Trophoblast cell (in vitro differentiated cells and primary cell): ENCODE measurements around the gene SS18L1.

ENCODE experiments used
- DNase-seq, 2 donors: peaks; one replicate each; pipeline ENCODE4 v3.0.0-alpha.2; 2016
- H2AFZ ChIP-seq: 2 replicates; pipeline ENCODE4 v1.6.1; 2013; ENCODE audit warnings: low read length, moderate library complexity, mild to moderate bottlenecking; ENCODE audit not compliant: insufficient read depth, poor library complexity
- H2AK5ac ChIP-seq: 2 replicates; pipeline ENCODE4 v1.6.1; 2013; ENCODE audit warnings: mild to moderate bottlenecking, low read length
- H2BK120ac ChIP-seq: 2 replicates; pipeline ENCODE4 v1.6.1; 2013; ENCODE audit warnings: low read length, mild to moderate bottlenecking, moderate library complexity; ENCODE audit not compliant: insufficient read depth, poor library complexity
- H2BK12ac ChIP-seq: 2 replicates; pipeline ENCODE4 v1.6.1; 2013; ENCODE audit warnings: mild to moderate bottlenecking, low read length, moderate library complexity
- H2BK5ac ChIP-seq: 2 replicates; pipeline ENCODE4 v1.6.1; 2013; ENCODE audit warnings: low read length, low read depth, moderate library complexity, mild to moderate bottlenecking; ENCODE audit not compliant: poor library complexity
- H3K14ac ChIP-seq: 2 replicates; pipeline ENCODE4 v1.6.1; 2013; ENCODE audit warnings: mild to moderate bottlenecking, low read length
- H3K18ac ChIP-seq: 2 replicates; pipeline ENCODE4 v1.6.1; 2013; ENCODE audit warnings: mild to moderate bottlenecking, low read length
- H3K23ac ChIP-seq: 2 replicates; pipeline ENCODE4 v1.6.1; 2013; ENCODE audit warnings: low read length
- H3K27ac ChIP-seq: 2 replicates; pipeline ENCODE4 v1.5.1; 2013; ENCODE audit warnings: low read depth, mild to moderate bottlenecking, inconsistent platforms, low read length, moderate library complexity
- H3K27me3 ChIP-seq: 2 replicates; pipeline ENCODE4 v1.6.1; 2013; ENCODE audit warnings: inconsistent platforms, mild to moderate bottlenecking, low read length, moderate library complexity; ENCODE audit not compliant: insufficient read depth
- H3K36me3 ChIP-seq, 2 experiments: 1 replicate in 1 of 2; 2 replicates in 1 of 2; pipeline ENCODE4 v1.6.1; 2013; ENCODE audit warnings: low read length in 2 of 2, mild to moderate bottlenecking in 2 of 2, moderate library complexity in 1 of 2; ENCODE audit not compliant: insufficient read depth in 2 of 2, control insufficient read depth in 1 of 2
- H3K4ac ChIP-seq: 2 replicates; pipeline ENCODE4 v1.6.1; 2013; ENCODE audit warnings: low read depth, mild to moderate bottlenecking, low read length, moderate library complexity
- H3K4me1 ChIP-seq, 2 experiments: 1 replicate in 1 of 2; 2 replicates in 1 of 2; pipeline ENCODE4 v1.6.1; 2013; ENCODE audit warnings: low read length in 2 of 2, mild to moderate bottlenecking in 2 of 2, moderate library complexity in 1 of 2; ENCODE audit not compliant: insufficient read depth in 2 of 2, control insufficient read depth in 1 of 2
- H3K4me2 ChIP-seq: 2 replicates; pipeline ENCODE4 v1.6.1; 2013; ENCODE audit warnings: inconsistent platforms, mild to moderate bottlenecking, low read length, moderate library complexity
- H3K4me3 ChIP-seq: 2 replicates; pipeline ENCODE4 v1.5.1; 2013; ENCODE audit warnings: mild to moderate bottlenecking, low read depth, low read length, inconsistent platforms
- H3K79me1 ChIP-seq: one replicate; pipeline ENCODE4 v1.6.1; 2013; ENCODE audit warnings: low read length
- H3K79me2 ChIP-seq: 2 replicates; pipeline ENCODE4 v1.6.1; 2013; ENCODE audit warnings: low read length, mild to moderate bottlenecking; ENCODE audit not compliant: control insufficient read depth, insufficient read depth, poor library complexity
- H3K9ac ChIP-seq: 2 replicates; pipeline ENCODE4 v1.6.1; 2013; ENCODE audit warnings: mild to moderate bottlenecking, low read length
- H3K9me3 ChIP-seq: 2 replicates; pipeline ENCODE4 v1.6.1; 2013; ENCODE audit warnings: low read depth, mild to moderate bottlenecking, control low read depth, inconsistent platforms, low read length; ENCODE audit not compliant: insufficient read depth
- H4K12ac ChIP-seq: 2 replicates; pipeline ENCODE4 v1.6.1; 2013; ENCODE audit warnings: low read depth, mild to moderate bottlenecking, low read length, moderate library complexity
- H4K8ac ChIP-seq: 2 replicates; pipeline ENCODE4 v1.6.1; 2013; ENCODE audit warnings: low read depth, mild to moderate bottlenecking, low read length, moderate library complexity
- H4K91ac ChIP-seq: one replicate; pipeline ENCODE4 v1.6.1; 2013; ENCODE audit warnings: low read depth, mild to moderate bottlenecking, low read length, moderate library complexity
- WGBS: extraction: QIAGEN DNeasy Blood & Tissue Kit; methylation state at CpG from one replicate; pipeline ENCODE4 v1.1.7; 2013; ENCODE audit warnings: missing lambda C conversion rate; ENCODE audit not compliant: insufficient read length, insufficient coverage; ENCODE audit errors: extremely low coverage; 5-methylcytosine and 5-hydroxymethylcytosine counted together

Gene SS18L1

DNA sequence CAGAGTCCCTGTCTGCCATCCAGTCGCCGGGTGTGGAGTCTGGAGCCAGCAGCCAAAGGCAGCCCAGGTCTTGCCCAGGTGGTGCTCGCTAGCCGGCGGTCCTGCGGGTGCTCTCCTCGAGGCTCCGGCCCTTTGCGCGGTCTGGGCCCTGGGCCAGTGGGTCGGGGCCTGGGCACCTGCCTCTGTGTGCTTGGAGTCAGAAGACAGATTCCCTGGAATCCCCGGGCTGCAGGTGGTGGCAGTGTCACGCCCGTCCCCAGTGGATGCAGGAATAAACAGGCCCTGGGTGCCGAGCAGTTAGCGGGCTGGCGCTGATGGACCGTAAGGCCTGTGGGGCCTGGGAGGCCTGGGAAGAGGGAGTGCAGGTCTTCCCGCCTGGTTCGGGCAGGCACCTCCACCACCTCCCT lies 5.3 kb downstream of the SS18L1 start:
- Histone ChIP-seq H3K4me2 (no peak overlapping the region), H3K79me2 (peaks cover 32% of the 10 kb centered on the region), H4K91ac (no peak overlapping the region), H3K27ac (no peak overlapping the region), H2BK5ac (no peak overlapping the region), H3K4me1 (peaks cover 9 to 20% of the 10 kb centered on the region in 2 experiments), H2BK120ac (no peak overlapping the region), H4K12ac (no peak overlapping the region), H3K4ac (peak overlapping the region; percentile 44), H3K9me3 (peaks cover 8% of the 10 kb centered on the region), H3K14ac (no peak overlapping the region), H3K27me3 (no peaks in the 10 kb centered on the region), H3K36me3 (peaks cover 21 to 22% of the 10 kb centered on the region in 2 experiments), H2BK12ac (no peak overlapping the region), H3K18ac (no peak overlapping the region), H4K8ac (no peak overlapping the region), H3K23ac (no peak overlapping the region), H3K4me3 (peak overlapping the region; percentile 34), H2AFZ (no peak overlapping the region), H2AK5ac (no peak overlapping the region), H3K79me1 (no peaks in the 10 kb centered on the region), H3K9ac (no peak overlapping the region)
- peak in 1 of 2 donors; percentile 38 for DNase-seq
- WGBS, result no CpG with 5 or more reads among the region's 20 CpGs

GRCh38 chr20:62149532-62150309 lies 6.2 kb downstream of the SS18L1 start:
- Histone ChIP-seq H3K23ac (no peak overlapping the region), H3K36me3 (peaks cover 27 to 29% of the 10 kb centered on the region in 2 experiments), H3K79me2 (peaks cover 24% of the 10 kb centered on the region), H3K9ac (no peak overlapping the region), H2BK12ac (no peak overlapping the region), H3K27ac (no peak overlapping the region), H4K12ac (no peak overlapping the region), H2AK5ac (no peak overlapping the region), H3K4me3 (no peak overlapping the region), H2AFZ (no peak overlapping the region), H2BK120ac (no peak overlapping the region), H4K8ac (no peak overlapping the region), H3K27me3 (no peaks in the 10 kb centered on the region), H3K18ac (no peak overlapping the region), H3K4ac (peak overlapping the region; percentile 31), H3K79me1 (no peaks in the 10 kb centered on the region), H2BK5ac (no peak overlapping the region), H3K4me1 (peaks cover 9 to 19% of the 10 kb centered on the region in 2 experiments), H3K9me3 (peaks cover 8% of the 10 kb centered on the region), H3K4me2 (peak overlapping the region; percentile 5), H3K14ac (no peak overlapping the region), H4K91ac (no peak overlapping the region)
- no CpG with 5 or more reads among the region's 24 CpGs for WGBS
- DNase-seq, result peak; percentile 32 to 82

- Histone ChIP-seq H3K4me3 (no peak overlapping the region), H2BK5ac (no peak overlapping the region), H3K4ac (peak overlapping the region; percentile 31), H3K4me2 (no peak overlapping the region), H2AK5ac (no peak overlapping the region), H3K9me3 (peaks cover 8% of the 10 kb centered on the region), H3K36me3 (peaks cover 27 to 28% of the 10 kb centered on the region in 2 experiments), H2BK120ac (no peak overlapping the region), H3K27me3 (no peaks in the 10 kb centered on the region), H3K79me2 (peaks cover 21% of the 10 kb centered on the region), H2AFZ (no peak overlapping the region), H2BK12ac (no peak overlapping the region), H4K12ac (no peak overlapping the region), H3K27ac (no peak overlapping the region), H3K79me1 (no peaks in the 10 kb centered on the region), H3K23ac (no peak overlapping the region), H4K91ac (no peak overlapping the region), H4K8ac (no peak overlapping the region), H3K18ac (no peak overlapping the region), H3K4me1 (peaks cover 10 to 21% of the 10 kb centered on the region in 2 experiments), H3K14ac (no peak overlapping the region), H3K9ac (no peak overlapping the region)
- no peak for DNase-seq
- no CpG with 5 or more reads among the region's 11 CpGs for WGBS
Observed at GRCh38 chr20:62150310-62150575, 6.7 kb downstream of the SS18L1 start.

GRCh38 chr20:62151225-62151624 lies 7.7 kb downstream of the SS18L1 start:
- H2BK5ac ChIP-seq, result no peak overlapping the region
- H3K4me1 ChIP-seq, result peaks cover 18 to 27% of the 10 kb centered on the region in 2 experiments
- no peak for DNase-seq
- H4K12ac ChIP-seq, result no peak overlapping the region
- H3K18ac ChIP-seq, result no peak overlapping the region
- no peaks in the 10 kb centered on the region for H3K27me3 ChIP-seq
- H3K27ac ChIP-seq, result no peak overlapping the region
- no peaks in the 10 kb centered on the region for H3K79me1 ChIP-seq
- no peak overlapping the region for H3K9ac ChIP-seq
- no peak overlapping the region for H2BK12ac ChIP-seq
- H2AK5ac ChIP-seq, result no peak overlapping the region
- H3K4me3 ChIP-seq, result no peak overlapping the region
- H4K8ac ChIP-seq, result no peak overlapping the region
- H3K23ac ChIP-seq, result no peak overlapping the region
- H3K9me3 ChIP-seq, result peaks cover 8% of the 10 kb centered on the region
- no peak overlapping the region for H3K14ac ChIP-seq
- H3K4ac ChIP-seq, result peak overlapping the region; percentile 0
- no peak overlapping the region for H3K4me2 ChIP-seq
- no peak overlapping the region for H2AFZ ChIP-seq
- H3K36me3 ChIP-seq, result peaks cover 20 to 29% of the 10 kb centered on the region in 2 experiments
- no peak overlapping the region for H4K91ac ChIP-seq
- WGBS, result no CpG with 5 or more reads among the region's 11 CpGs
- H2BK120ac ChIP-seq, result no peak overlapping the region
- H3K79me2 ChIP-seq, result peaks cover 15% of the 10 kb centered on the region
